NCI-H2171 treated with DMSO at 0.1 percent for 48 hours (cell line): Measurements from ENCODE around the gene DCTPP1.
"Not testable (repeated sequence)": the region's sequence is repeated elsewhere in the genome, so short reads cannot be mapped to it uniquely, and the experiment has no call there.

Experiments used
- DNase-seq: peaks from one replicate; lab custom pipeline; 2025; lab: John Stamatoyannopoulos, UW

The DCTPP1 gene

DNA sequence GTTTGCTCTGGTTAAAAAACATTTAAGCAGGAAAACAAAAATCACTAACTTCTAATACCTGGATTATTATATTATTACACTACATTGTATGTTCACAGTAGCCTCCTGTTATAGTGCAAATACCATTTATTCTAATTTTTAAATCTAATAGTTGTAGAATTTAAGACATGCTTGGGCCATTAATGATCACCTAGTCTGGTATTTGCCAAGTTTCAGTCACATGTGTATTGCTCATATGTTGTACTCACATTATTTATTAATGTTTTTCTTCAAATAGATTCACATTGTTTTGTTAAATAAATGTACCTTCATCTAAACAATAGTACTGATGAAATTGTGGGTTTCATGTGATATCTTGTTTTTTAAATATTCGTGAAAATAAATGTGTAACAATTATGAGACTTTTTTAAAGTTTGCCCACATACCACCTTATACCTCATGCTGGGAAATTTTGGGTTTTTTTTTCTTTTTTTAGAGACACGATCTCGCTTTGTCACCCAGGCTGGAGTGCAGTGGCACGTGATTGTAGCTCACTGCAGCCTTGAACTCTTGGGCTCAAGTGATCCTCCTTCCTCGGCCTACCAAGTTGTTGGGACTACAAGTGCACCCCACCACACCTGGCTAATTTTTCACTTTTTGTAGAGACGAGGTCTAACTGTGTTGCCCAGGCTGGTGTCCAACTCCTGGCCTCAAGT lies 16.6 kb downstream of the DCTPP1 start:
- no peak for DNase-seq

DNA sequence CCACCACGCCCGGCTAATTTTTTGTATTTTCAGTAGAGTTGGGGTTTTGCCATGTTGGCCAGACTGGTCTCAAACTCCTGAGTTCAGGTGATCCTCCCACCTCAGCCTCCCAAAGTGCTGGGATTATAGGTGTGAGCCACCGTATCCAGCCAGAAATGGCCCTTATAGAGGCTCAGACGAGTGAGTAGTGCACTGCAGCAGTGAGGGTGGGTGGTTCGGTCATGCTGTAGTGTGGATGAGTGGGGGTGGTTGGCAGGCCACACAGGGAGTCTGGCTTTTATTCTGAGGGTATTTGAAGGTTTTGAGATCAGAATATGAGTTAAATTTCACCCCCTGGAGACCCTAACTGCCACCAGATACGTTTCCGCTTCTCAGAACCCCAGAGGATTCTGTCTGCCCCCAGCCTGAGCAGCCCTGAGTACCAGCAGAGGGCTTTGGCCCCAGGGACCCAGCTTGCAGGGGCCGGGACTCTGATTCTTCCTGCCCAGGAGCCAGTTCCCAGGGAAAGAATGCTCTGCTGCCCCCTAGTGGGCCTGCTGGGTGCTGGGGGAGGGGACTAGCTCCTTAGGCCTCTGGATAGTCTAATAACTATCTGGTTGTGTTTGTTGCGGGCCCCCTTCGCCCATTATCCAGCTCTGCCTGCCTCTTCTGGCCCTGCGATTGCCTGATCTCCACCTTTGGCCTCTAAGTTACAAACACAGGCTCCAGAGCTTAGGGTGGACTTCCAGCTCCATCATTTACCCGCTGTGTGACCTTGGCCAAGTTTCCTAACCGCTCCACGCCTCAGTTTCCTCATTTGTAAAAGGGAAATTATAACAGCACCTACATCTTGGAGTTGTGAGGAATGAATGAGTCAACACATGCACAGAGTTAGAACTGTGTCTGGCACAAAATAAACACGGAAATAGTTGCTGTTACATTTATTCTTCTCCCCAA lies 20.4 kb downstream of the DCTPP1 start:
- peak; percentile 86 for DNase-seq

DNA sequence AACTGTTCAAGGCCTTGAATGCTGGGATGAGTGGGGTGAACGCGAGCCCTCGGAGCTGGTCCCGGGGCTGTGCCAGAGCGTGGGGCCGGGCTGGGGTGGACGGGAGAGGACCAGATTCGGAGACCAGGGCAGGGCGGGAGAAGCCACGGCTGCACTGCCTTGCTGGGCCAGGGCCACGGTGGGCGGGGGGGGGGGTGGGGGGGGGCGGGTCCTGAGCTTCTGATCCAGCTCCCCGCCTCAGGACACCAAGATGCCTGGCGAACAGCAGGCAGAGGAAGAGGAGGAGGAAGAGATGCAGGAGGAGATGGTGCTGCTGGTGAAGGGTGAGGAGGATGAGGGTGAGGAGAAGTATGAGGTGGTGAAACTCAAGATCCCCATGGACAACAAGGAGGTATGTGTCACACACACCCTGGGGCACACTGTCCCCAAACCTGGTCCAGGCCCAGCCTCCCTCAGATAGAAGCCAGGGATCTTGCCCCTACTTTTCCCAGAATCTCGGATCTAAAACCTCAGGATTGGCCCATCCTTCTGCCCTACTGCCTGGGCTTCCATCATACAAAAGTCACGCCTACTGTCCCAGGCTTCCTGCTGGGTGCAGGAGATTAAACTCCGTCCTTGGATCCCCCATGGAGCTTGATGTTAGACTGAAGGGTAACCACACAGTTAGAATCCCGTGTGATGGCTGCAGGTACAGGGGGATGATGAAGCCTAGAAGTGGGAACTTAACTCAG lies 21.9 kb downstream of the DCTPP1 start:
- DNase-seq, result no peak

DNA sequence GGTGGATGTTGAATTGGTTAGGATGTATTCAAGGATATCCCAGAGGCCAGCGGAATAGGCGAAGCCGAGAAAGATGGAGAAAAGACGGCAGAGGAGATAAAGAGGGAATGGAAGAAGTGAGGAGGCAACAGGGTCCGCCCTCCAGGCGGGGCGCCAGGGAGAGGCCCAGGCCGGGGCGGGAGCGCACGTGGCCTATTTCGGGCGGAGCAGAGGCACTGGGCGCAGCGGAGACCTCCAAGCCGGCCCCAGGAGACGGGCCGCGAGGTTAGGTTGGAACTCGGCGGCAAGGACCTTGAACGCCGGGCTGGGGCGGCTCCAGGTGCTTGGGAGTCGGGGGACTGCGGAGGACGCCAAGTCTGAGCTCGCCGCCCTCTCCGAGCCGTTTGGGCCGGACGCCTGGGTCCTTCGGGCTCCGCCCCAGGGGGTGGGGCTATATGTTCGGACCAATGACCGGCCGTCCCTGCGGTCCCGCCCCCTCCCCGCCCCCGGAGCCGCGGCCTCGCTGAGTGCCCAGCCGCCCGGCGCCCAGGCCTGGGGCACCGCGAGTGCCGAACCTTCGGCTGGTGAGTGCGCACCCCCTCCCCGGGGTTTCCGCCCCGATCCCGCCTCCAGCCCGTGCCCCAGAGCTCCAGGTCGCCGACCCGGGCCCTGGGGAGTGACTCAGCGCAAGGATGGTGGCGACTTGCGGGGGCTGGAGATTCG lies 22.6 kb downstream of the DCTPP1 start, which contains the start of gene ZNF771:
Gene ZNF771, plus strand, starts transcription at position 505 of the 702 bp plus-strand sequence. CDS start 448 bp downstream, outside the sequence.
- DNase-seq, result peak; percentile 90

DNA sequence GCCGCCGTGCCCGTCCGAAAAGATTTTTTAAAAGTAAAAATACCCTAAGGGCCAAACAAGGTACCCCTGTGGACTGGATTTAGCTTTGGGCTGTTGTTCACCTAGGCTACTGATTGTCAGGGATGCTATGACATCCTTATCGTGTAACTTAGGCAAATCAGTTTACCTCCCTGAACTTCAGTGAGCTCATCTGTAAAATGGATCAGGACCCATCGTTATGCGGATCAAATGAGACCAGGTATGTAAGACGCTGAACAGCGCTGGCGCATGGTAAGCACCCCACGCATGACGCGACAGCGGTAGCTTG lies 23.1 kb downstream of the DCTPP1 start:
- DNase-seq, result no peak

DNA sequence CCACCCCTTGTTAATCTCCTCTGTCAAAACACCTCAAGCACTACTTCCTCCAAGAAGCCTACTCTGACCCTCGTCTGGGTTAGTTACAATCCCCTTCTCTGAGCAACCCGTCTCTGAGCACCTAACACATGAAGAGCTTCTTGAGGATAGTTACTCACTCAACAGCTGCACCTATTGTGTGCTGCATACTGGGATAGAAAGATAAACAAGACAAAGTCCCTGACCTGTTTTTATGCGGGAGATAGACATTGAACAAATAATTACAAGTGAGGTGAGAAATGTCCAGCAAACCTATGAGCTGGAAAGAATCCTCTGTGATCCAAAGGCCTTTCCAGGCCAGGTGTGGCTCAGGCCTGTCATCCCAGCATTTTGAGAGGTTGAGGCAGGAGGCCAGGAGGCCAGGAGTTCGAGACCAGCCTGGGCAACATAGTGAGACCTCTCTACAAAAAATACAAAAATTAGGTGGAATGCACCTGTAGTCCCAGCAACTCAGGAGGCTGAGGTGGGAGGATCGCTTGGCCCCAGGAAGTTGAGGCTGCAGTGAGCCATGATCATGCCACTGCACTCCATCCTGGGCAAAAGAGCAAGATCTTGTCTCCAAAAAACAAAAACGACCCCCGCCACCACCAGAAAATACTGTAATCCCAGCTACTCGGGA lies 27.9 kb downstream of the DCTPP1 start:
- no peak for DNase-seq

DNA sequence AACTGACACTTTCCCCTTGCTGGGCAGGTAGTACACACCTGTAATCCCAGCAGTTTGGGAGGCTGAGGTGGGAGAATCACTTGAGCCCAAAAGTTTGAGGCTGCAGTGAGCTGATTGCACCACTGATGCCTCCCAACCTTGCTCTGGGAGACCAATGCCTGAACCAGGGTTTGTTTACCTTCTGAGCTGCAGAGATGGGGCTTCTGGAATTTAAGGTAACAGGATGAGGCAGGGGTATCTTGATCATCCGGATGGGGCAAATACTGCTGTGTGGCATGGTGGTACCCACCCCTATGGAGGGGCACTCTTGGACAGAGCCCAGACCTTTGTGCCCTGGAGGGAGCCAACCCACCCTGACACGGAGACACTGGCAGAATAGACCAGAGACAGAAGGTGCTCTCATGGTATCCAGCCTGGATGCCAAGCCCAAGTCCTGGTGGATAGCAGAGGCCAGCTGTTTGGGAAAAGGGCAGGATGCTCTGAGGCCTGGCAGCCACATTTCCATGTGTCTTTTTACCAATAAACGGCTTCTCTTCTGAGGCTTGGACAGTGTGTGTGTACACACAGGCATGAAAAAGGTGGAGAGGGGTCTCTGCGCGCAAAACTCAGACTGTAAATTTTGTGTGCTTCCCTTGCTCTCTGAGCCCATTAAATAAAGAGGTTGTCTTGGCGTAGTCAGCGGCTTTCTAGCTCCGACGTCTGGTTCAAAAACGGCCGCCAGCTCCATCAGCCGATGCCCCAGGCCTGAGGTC lies 30.2 kb downstream of the DCTPP1 start:
- no peak for DNase-seq

DNA sequence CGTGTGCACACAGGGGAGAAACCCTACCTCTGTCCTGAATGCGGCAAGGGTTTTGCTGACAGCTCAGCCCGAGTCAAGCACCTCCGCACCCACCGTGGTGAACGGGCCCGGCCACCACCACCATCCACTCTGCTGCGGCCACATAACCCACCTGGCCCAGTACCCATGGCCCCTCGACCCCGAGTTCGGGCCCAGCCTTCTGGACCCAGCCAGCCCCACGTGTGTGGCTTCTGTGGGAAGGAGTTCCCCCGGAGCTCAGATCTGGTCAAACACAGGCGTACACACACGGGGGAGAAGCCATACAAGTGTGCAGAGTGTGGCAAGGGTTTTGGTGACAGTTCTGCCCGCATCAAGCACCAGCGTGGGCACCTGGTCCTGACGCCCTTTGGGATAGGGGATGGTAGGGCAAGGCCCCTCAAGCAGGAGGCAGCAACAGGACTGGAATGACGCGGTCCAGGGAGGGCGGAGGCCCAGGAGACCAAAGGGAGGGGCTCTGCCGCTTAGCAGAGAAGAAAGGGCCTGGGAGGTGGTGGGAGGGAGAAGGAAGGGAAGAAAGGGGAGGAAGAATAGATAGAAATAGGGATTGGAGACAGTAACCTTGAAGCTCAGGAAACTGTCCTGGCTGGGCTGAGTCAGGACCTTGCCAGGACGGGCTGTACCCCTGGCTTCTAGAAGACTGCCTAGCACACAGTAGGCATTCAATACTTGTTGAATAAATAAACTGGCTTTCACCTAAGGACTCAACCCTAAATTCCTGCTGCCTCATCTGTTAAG lies 31.0 kb downstream of the DCTPP1 start:
- no peak for DNase-seq

DNA sequence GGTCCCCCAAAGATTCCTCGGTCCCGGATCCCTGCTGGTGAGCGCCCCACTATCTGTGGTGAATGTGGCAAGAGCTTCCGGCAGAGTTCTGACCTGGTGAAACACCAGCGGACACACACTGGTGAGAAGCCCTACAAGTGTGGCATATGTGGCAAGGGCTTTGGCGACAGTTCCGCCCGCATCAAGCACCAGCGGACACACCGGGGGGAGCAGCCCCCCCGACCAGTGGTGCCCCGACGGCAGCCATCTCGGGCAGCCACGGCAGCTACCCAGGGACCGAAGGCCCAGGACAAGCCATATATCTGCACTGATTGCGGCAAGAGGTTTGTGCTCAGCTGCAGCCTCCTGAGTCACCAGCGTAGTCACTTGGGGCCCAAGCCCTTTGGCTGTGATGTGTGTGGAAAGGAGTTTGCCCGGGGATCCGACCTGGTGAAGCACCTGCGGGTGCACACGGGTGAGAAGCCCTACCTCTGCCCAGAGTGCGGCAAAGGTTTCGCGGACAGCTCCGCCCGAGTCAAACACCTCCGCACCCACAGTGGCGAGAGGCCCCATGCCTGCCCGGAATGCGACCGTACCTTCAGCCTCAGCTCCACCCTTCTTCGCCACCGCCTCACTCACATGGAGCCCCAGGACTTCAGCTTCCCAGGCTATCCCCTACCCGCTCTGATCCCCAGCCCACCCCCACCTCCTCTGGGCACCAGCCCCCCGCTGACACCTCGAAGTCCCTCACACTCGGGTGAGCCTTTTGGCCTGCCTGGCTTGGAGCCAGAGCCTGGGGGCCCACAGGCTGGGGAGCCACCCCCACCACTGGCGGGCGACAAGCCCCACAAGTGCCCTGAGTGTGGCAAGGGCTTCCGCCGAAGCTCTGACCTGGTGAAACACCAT lies 31.8 kb downstream of the DCTPP1 start:
- no peak for DNase-seq

DNA sequence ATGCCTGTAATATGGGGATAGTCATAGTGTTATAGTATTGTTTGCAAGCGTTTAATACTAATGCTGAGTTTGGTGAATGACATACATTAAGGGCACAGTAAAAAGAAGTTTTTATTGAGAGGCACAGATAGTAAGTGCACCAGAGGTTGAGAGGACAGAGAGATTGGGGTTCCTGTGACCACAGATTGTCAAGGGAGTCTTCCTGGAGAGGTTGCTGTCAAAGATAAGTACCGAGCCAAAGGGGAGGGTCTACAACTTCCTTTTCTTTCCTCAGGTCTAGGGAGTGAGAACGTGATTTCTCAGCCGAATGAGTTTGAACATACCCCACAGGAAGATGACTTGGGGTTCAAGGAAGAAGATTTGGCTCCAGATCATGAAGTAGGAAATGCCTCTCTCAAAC lies 32.8 kb downstream of the DCTPP1 start:
- no peak for DNase-seq

DNA sequence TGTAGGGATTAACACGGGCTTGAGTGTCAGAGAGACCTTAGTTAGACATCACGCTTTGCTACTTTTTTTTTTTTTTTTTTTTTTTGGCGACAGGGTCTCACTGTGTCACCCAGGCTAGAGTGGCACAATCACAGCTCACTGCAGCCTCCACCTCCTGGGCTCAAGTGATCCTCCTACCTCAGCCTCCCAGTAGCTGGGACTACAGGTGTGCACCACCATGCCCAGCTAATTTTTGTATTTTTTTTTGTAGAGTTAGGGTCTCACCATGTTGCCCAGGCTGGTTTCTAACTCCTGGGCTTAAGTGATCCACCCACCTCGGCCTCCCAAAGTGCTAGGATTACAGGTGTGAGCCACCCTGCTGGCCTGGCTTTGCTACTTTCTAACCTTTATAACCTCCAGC lies 33.2 kb downstream of the DCTPP1 start:
- not testable (repeated sequence) for DNase-seq

DNA sequence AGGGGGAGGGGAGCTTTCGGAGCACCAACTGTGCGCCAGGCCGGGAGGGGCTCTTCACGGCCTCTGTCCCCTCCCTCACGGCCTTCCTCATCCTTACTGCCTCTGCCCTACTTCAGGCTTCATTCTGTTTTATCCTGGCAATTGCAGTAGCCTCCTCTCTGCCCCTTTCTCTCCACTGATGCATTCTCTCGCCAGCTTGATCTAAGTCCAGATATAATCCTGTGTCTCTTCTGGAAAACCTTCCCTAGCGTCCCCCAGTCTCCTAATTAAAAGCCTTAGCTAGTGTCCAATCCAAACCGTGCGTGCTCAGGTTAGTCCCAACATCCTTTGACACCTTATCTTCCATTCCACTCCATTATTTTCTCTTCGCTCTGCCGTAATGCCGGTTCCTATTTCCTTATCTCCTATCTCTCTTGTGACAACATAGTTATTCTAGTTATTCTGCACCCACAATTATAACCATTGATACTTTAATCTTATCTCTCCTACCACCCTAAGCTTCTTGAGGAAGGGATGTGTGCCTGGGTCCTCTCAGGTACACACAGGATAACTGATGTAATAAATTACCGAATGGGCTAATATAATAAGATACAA lies 33.7 kb downstream of the DCTPP1 start:
- DNase-seq, result no peak

DNA sequence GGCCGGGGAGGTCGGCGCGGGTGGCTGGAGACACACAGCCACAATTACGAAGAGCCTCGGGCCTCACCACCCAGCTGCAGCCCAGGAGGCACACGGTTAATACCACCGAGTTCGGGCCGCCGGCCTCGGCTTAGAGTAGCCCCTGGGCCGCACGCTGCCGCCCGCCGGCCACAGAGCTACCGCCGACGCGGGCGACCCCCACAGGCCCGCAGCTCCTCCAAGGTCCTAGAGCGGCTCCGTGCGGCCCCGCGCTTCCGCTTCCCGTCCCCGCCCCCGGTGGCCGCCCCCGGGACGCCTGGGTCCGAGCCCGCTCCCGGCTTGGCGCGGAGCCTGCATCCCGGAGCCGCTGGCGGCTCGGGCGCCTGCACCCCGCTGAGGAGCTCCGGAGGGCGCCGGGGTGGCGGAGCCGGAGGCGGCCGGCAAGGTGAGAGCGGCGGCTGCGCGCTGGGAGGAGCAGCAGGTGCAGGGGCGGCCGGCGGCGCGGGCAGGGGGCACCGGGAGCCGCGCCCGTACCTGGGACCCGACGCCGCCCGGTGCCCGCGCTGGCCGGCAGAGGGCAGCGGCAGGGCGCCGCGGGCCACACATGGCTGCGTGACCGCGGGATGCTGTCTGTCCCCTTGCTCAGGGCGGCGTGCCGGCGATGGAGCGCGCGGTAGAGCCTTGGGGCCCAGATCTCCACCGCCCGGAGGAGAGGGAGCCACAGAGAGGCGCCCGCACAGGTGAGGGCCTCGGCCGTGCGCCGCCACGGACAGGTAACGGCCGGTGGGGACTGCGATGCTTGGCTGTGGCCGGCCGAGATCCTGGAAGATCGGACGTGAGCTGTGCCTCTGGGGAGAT lies 34.5 kb downstream of the DCTPP1 start, which contains the start of gene ZNF48:
Gene ZNF48, plus strand, starts transcription at position 266 of the 837 bp plus-strand sequence. Its CDS starts 375 bp downstream, at position 641.
- DNase-seq, result peak; percentile 83

DNA sequence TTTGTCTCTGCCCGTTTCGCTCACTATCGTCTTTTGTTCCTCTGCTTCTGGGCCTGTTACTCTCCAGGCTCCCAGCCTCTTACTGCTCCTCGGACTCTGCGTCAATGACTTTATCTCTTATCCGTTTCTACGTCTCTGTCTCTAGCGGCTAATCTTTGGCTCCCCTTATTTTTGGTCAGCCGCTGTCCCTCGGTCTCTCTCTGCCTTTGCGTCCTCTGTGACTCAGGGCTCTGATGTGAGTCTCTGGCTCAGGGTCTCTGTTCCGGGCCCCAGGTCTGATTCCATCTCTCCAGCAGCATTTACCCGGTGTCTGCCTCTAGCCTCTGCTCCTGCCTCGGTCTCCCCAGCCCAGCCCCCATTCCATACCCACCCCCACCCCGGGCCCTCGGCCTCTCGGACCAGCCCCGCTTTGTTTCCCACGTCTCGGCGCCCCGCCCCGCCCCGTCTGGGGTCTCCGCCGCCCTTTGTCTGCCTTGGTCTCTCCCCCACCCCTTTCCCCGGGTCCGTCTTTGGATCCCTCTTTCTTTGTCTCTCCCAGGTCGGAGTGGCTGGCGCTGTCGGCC lies 35.2 kb downstream of the DCTPP1 start:
- DNase-seq, result no peak

DNA sequence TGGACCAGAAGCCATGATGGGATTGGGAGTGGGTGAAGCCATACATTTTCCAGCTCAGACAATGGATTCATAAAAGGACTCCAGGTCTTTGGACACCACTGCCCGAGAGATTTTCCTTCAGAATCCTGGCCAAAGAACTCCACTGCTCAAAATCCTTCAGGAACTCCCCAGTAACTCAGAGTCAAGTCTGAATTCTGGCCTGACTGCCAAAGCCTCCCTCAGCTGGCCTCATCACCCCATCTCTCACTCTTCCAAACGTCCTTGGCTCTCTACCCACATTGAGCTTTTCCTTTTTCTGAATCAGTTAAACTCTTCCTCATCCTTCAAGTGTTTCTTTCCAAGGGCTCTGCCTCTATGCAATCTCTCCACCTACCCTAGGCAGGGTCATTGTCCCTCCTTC lies 46.3 kb downstream of the DCTPP1 start:
- DNase-seq, result no peak

DNA sequence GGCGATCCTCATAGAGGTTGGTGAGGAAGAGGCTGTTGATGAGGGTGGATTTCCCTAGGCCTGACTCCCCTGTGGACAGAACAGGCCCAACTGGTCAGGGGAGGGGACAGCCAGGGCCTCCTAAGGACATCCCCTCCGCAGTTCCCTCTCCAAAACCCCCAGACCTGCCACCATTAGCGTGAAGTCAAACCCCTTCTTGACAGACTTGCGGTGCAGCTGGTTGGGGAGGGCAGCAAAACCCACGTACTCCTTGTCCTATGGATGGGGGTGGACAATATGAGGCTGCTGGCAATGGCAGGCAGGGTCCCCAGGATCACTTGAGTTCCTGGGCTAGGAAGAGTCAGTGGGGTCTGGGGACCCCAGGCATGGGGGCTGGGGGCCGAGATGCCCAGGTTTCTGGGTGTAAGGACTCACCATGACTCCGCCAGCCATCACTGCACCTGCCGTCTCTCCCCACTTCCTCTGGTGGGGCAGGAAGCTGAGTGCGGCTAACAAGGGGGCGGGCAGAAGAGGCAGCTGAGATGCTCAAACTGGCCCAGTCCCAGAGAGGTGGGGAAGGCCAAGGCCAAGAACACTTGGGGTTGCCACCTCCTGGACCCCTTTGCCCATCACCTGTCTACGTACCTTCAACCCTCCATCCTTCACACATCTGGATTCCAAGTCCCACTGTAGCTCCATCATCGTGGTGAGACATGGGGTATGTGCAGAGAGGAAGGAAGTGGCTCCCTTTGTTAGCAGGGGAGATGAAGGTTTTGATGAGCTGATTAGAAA lies 47.5 kb downstream of the DCTPP1 start, which contains the start of gene SEPTIN1:
Gene SEPTIN1, minus strand, starts transcription at position 451 of the 771 bp plus-strand sequence. Its CDS starts 19 bp downstream, at position 432.
- DNase-seq, result no peak
